OCI-LY1 (cell line): ENCODE measurements around the gene VPS41.

Experiments used
- H2AFZ ChIP-seq: fragments of 200-600 bp; sonication (generic), shearing (Covaris generic); 2 replicates; pipeline ENCODE4 v1.6.0; 2014; ENCODE audit warnings: antibody characterized with exemption, mild to moderate bottlenecking, low read length
- H3F3A ChIP-seq: fragments of 200-600 bp; sonication (generic), shearing (Covaris generic); 2 replicates; pipeline ENCODE4 v1.6.0; 2014; ENCODE audit warnings: mild to moderate bottlenecking, antibody characterized with exemption, low read length, moderate library complexity; ENCODE audit not compliant: insufficient read depth
- H3K27ac ChIP-seq: fragments of 200-600 bp; sonication (generic); 2 replicates; pipeline ENCODE4 v1.5.1; 2014; ENCODE audit warnings: low read length, mixed run types, mild to moderate bottlenecking, low read depth; ENCODE audit not compliant: poor library complexity, severe bottlenecking
- H3K27me3 ChIP-seq: fragments of 200-600 bp; sonication (generic); 2 replicates; pipeline ENCODE4 v1.6.0; 2014; ENCODE audit warnings: antibody characterized with exemption, mild to moderate bottlenecking, low read length, moderate library complexity; ENCODE audit not compliant: insufficient read depth
- H3K36me3 ChIP-seq: fragments of 200-600 bp; sonication (generic); 2 replicates; pipeline ENCODE4 v1.6.1; 2014; ENCODE audit warnings: mild to moderate bottlenecking, antibody characterized with exemption, low read length, moderate library complexity, mixed read lengths; ENCODE audit not compliant: insufficient read depth
- H3K4me1 ChIP-seq: fragments of 200-600 bp; sonication (generic); 2 replicates; pipeline ENCODE4 v1.5.1; 2014; ENCODE audit warnings: mild to moderate bottlenecking, low read length, moderate library complexity; ENCODE audit not compliant: insufficient read depth, severe bottlenecking
- H3K4me2 ChIP-seq: fragments of 200-600 bp; sonication (generic), shearing (Covaris generic); 2 replicates; pipeline ENCODE4 v1.6.1; 2014; ENCODE audit warnings: low read length
- H3K4me3 ChIP-seq: fragments of 200-600 bp; sonication (generic); 2 replicates; pipeline ENCODE4 v1.5.1; 2014; ENCODE audit warnings: low read length, low read depth, mild to moderate bottlenecking, mixed read lengths; ENCODE audit not compliant: poor library complexity, severe bottlenecking
- H3K79me2 ChIP-seq: fragments of 200-600 bp; shearing (Covaris generic); 2 replicates; pipeline ENCODE4 v1.6.1; 2016; ENCODE audit warnings: mixed run types, low read length, mixed read lengths; ENCODE audit not compliant: insufficient read depth
- H3K9ac ChIP-seq: fragments of 200-600 bp; sonication (generic), shearing (Covaris generic); 2 replicates; pipeline ENCODE4 v1.6.1; 2014; ENCODE audit warnings: mild to moderate bottlenecking, low read length, mixed read lengths
- H3K9me2 ChIP-seq: fragments of 200-600 bp; sonication (generic), shearing (Covaris generic); 2 replicates; pipeline ENCODE4 v1.6.1; 2014; ENCODE audit warnings: low read depth, mild to moderate bottlenecking, low read length, mixed read lengths
- H3K9me3 ChIP-seq: fragments of 200-600 bp; shearing (Covaris generic); 2 replicates; pipeline ENCODE4 v1.6.1; 2014; ENCODE audit warnings: low read length, mixed read lengths
- H4K20me1 ChIP-seq: fragments of 200-600 bp; sonication (generic), shearing (Covaris generic); 2 replicates; pipeline ENCODE4 v1.6.0; 2016; ENCODE audit warnings: mild to moderate bottlenecking, low read length; ENCODE audit not compliant: insufficient read depth
- EZH2 ChIP-seq: fragments of 200-600 bp; sonication (generic), shearing (Covaris generic); IDR thresholded peaks from 2 replicates; pipeline ENCODE4 v1.8.0; 2017; ENCODE audit warnings: borderline replicate concordance, mixed run types, mild to moderate bottlenecking, antibody characterized with exemption, low read length, moderate library complexity, mixed read lengths
- TF ChIP-seq, protein P1 (sequence below): fragments of 200-600 bp; sonication (generic), shearing (Covaris generic); IDR thresholded peaks from 2 replicates; pipeline ENCODE4 v1.5.1; 2017; ENCODE audit warnings: mild to moderate bottlenecking, antibody characterized with exemption, low read length, moderate library complexity, mixed read lengths

The VPS41 gene

DNA sequence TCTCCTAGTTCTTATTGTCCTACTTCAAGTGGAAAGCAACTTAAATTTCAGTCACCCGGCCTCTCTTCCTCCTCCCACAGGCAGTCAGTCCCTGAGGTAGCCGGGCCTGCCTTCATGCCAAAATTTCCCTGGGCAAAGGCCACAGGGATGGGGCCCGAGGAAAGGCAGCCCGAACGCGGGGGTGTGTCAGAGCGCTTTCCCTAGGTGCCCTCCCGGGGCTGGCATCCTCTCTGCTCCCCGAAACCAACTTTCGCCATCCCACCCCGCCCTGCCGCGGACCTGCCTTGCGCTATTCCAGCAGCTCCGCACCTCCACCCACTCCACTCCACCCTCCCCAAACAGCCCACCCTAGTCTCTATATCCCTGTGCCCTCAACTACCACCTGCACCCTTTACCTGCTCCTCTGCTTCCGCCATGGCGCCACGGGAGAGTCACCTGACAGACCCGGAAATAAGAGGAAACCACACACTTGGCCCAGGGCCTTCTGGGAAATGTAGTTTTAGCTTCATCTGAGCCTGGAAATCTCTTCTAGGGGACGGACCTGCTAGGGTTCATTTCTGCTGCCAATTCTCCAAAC is at the start of gene VPS41:
VPS41 (minus strand) TSS at position 433 of the 577 bp plus-strand sequence; CDS start at position 416, 17 bp downstream.
- Histone ChIP-seq H3K36me3 (no peaks in the 10 kb centered on the region), H3K4me3 (peak within 1 kb of the TSS; percentile 79), H3K9me3 (no peaks in the 10 kb centered on the region), H3K9me2 (no peaks in the 10 kb centered on the region), H3K4me2 (peak within 1 kb of the TSS; percentile 87), H2AFZ (no peak within 1 kb of the TSS), H4K20me1 (no peaks in the 10 kb centered on the region), H3K4me1 (peaks cover 33% of the 10 kb centered on the region), H3K27me3 (no peaks in the 10 kb centered on the region), H3K27ac (no peak within 1 kb of the TSS), H3K9ac (peak within 1 kb of the TSS; percentile 72), H3K79me2 (peaks cover 22% of the 10 kb centered on the region), H3F3A (no peaks in the 10 kb centered on the region)
- TF ChIP-seq, protein P1, sequence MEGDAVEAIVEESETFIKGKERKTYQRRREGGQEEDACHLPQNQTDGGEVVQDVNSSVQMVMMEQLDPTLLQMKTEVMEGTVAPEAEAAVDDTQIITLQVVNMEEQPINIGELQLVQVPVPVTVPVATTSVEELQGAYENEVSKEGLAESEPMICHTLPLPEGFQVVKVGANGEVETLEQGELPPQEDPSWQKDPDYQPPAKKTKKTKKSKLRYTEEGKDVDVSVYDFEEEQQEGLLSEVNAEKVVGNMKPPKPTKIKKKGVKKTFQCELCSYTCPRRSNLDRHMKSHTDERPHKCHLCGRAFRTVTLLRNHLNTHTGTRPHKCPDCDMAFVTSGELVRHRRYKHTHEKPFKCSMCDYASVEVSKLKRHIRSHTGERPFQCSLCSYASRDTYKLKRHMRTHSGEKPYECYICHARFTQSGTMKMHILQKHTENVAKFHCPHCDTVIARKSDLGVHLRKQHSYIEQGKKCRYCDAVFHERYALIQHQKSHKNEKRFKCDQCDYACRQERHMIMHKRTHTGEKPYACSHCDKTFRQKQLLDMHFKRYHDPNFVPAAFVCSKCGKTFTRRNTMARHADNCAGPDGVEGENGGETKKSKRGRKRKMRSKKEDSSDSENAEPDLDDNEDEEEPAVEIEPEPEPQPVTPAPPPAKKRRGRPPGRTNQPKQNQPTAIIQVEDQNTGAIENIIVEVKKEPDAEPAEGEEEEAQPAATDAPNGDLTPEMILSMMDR: no peak
- TF ChIP-seq EZH2: no peak

DNA sequence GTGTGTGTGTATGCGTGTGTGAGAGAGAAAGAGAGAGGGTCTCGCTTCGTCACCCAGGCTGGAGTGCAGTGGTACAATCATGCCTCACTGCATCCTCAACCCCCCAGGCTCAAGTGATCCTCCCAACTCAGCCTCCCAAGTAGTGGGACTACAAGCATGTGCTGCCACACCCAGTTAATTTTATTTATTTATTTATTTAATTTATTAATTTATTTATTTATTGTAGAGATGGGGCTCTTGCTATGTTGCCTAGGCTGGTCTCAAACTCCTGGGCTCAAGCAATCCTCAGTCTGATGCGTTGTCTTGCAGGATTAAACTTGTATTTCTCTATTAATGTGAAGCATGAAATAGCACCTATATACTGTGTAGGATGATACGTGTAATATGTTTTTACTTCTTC is 46.9 kb upstream of the VPS41 start:
- no peak overlapping the region for H2AFZ ChIP-seq
- H3K27me3 ChIP-seq: no peaks in the 10 kb centered on the region

DNA sequence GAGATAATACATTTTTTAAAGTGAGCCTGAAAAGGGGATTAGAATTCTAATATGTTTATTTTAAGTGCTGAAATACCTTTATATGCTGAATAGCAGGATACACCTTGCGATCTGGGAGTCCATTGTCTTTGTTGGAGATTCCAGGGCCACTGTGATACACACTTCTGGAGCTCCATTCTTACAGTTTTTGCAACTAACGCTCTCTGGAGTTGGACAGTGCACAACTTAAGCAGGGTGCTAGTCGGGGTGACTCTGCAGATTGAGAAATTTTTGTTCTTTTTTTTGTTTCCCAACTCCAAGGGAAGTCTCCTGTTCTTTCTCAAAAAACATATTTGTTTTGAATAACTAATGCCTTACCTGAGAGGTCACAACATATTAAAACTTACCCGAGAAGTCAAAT is 45.0 kb upstream of the VPS41 start:
- no peaks in the 10 kb centered on the region for H3F3A ChIP-seq
- no peaks in the 10 kb centered on the region for H3K4me1 ChIP-seq
- H3K27me3 ChIP-seq: no peaks in the 10 kb centered on the region
- no peak overlapping the region for H3K4me3 ChIP-seq
- no peak overlapping the region for H3K4me2 ChIP-seq
- H3K9ac ChIP-seq: no peak overlapping the region
- H3K9me3 ChIP-seq: no peaks in the 10 kb centered on the region
- no peaks in the 10 kb centered on the region for H4K20me1 ChIP-seq
- H3K79me2 ChIP-seq: no peaks in the 10 kb centered on the region
- no peak overlapping the region for H3K27ac ChIP-seq
- H2AFZ ChIP-seq: no peak overlapping the region
- TF ChIP-seq, protein P1: no peak
- H3K9me2 ChIP-seq: no peaks in the 10 kb centered on the region
- no peaks in the 10 kb centered on the region for H3K36me3 ChIP-seq

More for the DNA sequence above, 46.9 kb upstream of the VPS41 start:
- Histone ChIP-seq H3K4me2 (no peak overlapping the region), H3K79me2 (no peaks in the 10 kb centered on the region), H3K27ac (no peak overlapping the region), H3K4me3 (no peak overlapping the region), H3K9me2 (no peaks in the 10 kb centered on the region), H4K20me1 (no peaks in the 10 kb centered on the region), H3K9me3 (no peaks in the 10 kb centered on the region), H3K36me3 (no peaks in the 10 kb centered on the region), H3K4me1 (no peaks in the 10 kb centered on the region), H3F3A (no peaks in the 10 kb centered on the region), H3K9ac (no peak overlapping the region)
- TF ChIP-seq EZH2: no peak
- TF ChIP-seq, protein P1: no peak
